Activated CD8-positive, alpha-beta memory T cell treated with anti-CD3 and anti-CD28 coated beads, Interleukin-2, amount 50 U/mL, for 24 hours (primary cell): ENCODE measurements around the gene AGBL5.

Source experiments
- DNase-seq: peaks from one replicate; pipeline ENCODE4 v3.0.0-alpha.2; 2020; ENCODE audit errors: extremely low read depth

Gene AGBL5

DNA sequence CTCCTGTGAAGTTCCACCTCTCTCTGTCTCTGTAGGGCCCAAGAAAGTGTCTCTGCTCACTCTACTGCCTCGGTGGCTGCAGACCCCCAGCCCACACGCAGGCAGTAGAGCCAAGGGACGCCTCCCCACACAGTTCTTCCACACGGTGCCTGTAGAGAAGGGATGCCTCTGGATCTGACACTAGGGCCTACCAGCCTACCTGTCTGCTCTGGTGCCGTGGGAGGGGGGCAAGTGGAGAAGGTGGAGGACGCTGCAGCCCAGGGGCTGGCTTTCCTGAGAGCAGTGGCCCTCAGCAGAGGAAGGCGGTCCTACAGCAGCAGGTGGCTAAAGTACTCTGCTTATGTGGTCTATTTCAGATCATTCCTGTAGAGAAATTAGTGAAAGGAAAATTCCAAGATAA lies 27.7 kb upstream of the AGBL5 start:
- DNase-seq = no peak

DNA sequence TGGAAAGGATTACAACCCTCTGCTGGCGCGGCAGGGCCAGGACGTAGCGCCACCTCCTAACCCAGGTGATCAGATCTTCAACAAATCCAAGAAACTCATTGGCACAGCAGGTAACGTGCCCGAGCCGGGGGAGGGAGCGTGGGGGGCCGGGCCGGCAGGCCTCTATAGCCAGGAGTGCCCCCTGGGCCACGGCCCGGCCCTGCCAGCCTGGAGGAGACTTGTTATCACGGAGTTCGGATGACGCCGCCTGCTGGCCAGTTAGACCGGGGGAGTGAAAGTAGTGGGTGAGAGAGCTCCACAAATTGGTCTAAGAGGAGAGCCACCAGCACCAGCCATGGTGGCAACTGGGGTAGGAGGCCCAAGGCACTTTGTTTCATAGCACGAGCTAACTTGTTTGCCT lies 27.3 kb upstream of the AGBL5 start:
- DNase-seq = no peak

DNA sequence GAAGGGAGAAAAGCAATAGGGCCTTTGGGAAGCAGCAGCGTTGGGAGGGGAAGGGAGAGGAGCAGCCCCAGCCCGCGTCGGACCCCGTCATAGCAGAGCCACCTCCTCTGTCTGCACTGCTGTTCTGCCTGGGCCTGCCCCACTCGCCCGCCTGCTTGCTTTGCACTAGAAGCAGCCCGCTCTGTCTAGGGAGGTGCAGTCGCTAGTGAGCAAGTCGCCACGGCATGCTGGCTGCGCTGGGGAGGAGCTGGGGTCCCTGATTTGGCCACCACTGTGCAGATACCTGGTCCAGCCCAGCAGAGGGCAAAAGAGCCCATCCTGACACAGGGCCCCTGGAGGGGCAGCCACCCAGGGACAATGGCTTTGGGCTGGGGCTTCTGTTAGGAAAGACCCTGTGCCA lies 26.7 kb upstream of the AGBL5 start:
- DNase-seq = no peak

DNA sequence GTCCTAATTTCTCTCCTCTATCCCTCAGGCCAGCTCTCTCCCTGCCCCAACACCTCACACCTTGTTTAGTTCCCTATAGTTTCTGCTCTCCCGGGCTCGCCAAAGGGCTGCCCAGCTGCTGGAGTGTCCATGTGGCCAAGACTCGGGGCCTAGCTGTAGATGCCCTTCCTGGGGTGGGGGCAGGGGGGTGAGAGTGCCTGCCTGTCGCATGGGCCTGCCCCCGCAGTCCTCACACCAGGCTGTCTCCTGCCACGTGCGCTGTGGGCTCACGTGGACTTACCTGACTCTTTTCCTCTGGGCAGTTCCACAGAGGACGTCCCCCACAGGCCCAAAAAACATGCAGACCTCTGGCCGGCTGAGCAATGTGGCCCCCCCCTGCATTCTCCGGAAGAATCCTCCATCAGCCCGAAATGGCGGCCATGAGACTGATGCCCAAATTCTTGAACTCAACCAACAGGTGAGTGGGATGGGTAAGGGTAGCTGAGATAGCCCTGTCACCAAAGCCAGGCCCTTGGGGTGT lies 26.1 kb upstream of the AGBL5 start:
- no peak for DNase-seq

DNA sequence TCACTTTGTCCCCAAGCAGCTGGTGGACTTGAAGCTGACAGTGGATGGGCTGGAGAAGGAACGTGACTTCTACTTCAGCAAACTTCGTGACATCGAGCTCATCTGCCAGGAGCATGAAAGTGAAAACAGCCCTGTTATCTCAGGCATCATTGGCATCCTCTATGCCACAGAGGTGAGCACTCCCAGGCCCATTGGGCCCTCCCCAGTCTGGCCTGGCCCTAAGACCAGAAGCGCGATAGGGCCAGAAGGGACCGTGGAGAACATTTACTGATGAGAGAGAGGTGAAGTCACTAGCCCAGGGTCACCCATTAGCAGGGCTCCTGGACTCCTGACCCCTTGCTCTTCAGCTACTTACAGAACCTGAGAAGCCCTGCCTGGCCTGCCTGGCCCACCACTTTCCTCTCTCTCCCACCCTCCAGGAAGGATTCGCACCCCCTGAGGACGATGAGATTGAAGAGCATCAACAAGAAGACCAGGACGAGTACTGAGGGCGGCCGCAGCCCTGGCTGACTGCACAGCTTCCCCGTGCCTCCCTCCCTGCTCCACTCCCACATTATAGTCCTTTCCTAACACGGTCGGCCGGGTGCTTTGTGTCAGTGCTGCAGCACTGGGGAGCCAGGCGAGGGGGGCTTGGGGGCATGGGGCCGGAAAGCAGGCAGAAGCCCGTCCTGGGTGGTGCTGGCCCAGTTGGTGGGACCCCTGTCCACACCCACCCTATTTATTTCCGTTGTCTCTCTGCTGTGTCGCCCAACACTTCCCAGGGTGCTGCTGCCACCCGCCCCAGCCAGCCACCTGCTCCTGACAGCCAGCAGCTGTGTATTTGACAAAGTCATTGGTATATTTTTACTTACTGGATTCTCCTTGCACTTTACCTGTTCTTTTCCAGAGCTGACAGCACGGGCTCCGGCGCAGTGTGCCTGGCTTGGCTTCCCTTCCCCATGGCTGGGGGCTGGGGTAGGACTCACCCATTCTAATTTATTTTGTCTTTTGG lies 25.3 kb upstream of the AGBL5 start:
- DNase-seq = no peak

DNA sequence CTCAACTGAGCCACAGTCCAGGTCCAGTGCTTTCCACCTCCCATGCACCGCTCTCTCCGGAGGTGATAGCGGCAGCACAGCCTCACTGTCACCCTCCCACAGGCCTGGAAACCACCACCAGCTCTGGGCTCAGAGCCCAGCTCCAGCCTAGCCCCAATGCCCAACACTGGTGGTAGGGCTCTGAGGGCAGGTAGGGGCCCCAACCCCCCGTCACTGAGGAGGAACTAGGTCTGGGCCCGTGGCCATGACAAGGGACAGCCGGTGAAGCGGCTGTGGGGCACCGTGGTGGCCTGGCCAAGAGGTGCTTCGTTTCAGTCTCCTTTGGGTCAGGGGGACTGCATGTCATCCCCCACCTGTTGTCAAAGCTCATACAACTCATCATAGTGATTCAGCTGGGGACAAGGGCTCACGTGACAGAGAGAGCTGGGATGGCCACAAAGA lies 24.2 kb upstream of the AGBL5 start:
- no peak for DNase-seq

- DNase-seq = no peak
Measured at GRCh38 chr2:27029051-27029450, 22.4 kb upstream of the AGBL5 start.

GRCh38 chr2:27032495-27033252 lies 18.8 kb upstream of the AGBL5 start, which contains the start of gene TMEM214:
TSS of gene TMEM214 (plus strand) at chr2:27032965. CDS start at chr2:27033016, 51 bp downstream.
- peak; percentile 32 for DNase-seq

DNA sequence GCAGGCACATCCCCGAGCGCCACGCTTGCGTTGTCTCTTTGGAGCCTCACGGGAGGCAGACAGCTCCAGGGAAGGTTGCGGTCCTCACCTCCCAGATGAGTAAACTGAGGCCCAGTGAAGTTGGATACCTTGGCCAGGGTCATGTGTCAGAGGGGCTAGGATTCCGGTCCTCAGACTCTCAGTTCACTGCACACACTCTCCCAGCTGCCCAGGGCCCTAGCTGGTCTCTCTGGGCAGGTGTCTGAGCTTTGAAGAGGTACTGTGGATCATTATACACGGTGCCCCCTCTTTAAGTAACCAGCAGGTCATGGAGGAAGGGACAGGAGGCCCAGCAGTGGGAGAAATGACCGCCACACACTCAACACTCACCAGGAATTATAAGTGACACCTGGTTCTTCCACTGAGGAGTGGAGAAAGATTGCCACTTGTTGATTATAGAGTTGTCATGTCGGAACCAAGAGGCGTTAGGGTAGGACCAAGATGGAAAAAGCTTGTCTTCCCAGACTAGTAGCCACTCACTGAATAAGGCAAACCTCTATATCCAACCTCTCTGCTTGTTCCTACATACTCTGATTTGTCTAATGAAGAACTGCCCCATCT lies 18.1 kb upstream of the AGBL5 start:
- DNase-seq = no peak

GRCh38 chr2:27038012-27038411 lies 13.5 kb upstream of the AGBL5 start:
- DNase-seq = no peak

GRCh38 chr2:27038631-27039339 lies 12.7 kb upstream of the AGBL5 start:
- no peak for DNase-seq

DNA sequence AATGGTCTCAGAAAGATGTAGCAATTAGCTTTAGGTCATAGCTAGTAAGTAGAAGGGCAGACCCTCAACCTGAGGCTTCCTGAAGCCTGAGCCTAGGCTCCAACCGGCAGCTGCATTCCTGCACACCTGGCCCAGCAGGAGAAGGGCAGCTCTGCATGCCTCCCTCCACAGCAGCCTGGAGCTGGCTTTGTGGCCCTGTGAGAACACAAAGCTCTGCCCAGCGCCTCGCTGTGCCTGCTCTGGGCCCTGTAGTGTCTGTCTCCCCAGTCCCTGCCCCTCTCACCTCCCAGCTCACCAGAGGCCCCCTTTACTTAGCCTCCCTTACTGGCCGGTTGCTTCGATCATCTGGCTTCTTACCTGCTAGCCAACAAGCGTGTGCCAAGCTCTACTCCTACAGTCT lies 12.0 kb upstream of the AGBL5 start:
- no peak for DNase-seq

DNA sequence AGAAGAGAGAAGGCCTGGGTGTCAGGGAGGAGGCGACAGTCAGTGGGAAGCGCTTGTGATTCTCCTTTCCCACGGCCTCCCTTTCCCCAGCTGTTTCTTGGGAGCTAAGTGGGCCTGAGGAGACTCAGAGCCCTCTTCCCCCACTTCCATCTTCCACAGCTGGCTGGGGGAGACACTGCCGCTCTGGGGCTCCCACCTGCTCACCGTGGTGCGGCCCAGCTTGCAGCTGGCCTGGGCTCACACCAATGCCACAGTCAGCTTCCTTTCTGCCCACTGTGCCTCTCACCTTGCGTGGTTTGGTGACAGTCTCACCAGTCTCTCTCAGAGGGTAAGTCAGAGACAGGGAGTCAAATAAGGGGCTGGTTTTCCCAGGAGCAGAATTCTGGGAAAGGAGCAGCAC lies 11.6 kb upstream of the AGBL5 start:
- no peak for DNase-seq

DNA sequence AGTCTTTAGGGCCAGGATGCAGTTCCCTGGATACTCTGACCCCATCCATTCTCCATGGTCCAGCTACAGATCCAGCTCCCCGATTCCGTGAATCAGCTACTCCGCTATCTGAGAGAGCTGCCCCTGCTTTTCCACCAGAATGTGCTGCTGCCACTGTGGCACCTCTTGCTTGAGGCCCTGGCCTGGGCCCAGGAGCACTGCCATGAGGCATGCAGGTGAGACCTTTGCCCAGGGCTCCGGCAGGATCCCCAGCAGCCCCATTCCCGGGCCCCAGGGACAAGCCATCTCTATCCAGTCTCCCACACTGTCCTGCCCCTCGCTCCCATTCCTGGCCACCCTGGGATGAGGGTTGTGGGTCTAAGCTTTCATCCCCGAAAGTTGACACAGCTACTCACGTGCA lies 11.2 kb upstream of the AGBL5 start:
- no peak for DNase-seq

GRCh38 chr2:27041752-27042151 lies 9.7 kb upstream of the AGBL5 start:
- no peak for DNase-seq

- no peak for DNase-seq
Measured at GRCh38 chr2:27042159-27042661, 9.3 kb upstream of the AGBL5 start.

DNA sequence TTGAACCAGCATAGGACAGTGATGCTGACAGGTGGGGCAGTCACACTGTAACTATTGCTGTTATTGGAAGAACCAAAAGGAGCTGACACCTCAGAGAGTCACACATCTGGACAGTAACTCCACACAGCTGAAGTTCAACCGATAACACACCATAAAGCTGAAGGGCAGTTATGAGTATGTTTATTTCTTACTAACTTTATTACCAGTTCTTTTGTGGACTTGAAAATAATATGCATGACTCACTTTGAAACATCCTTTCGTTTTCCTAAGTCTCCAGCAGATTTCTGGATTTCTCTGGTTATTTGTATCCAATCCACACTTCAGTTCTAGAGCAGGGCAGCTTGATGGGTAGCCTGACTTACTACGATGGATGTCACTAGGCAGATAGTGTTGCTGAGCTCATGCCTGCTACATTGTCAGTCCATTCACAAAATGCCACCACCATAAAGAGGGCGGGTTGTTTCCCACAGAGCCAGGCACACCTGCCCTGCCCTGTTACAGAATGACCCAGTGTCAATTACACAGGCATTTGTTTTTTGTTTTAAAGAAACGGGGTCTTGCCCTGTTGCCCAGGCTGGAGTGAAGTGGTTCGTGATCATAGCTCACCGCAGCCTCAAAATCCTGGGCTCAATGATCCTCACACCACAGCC lies 8.4 kb upstream of the AGBL5 start:
- DNase-seq = no peak

GRCh38 chr2:27049422-27050280 lies 1.8 kb upstream of the AGBL5 start:
- DNase-seq = no peak

GRCh38 chr2:27050281-27050995 lies 1.0 kb upstream of the AGBL5 start:
- DNase-seq = peak; percentile 84
